ENCODE results near the gene IRAK1BP1. TPM values are rescaled to one million over a fixed set of nuclear protein-coding genes. Genes with fewer than 3 reads are reported as not detected.
A peak's percentile ranks its signal among the peaks of the same experiment; 100 is the strongest.

The IRAK1BP1 gene
- total and polyA plus RNA-seq, 9 of the 15 experiments (the other 6 are each of a cell fraction or from before 2014, with no cell fraction given), result 1.8 to 3.7 (median 2.1) TPM

- peak in 1 of 4 experiments; percentile 1 for DNase-seq (ENCODE audit: extremely low read depth in 1 of 4, low spot score in 3 of 4)
- no TSS peak for BruUV-seq (replicated peaks)
- no peak; the same call in 1 of the 3 replicates for ATAC-seq
- H3K4me1 ChIP-seq (replicated peaks in 1 of 2; ENCODE audit: control insufficient read depth in 2 of 2, insufficient read depth in 2 of 2, low read length in 2 of 2), result peaks cover 0 to 7% of the 10 kb centered on the region in 2 experiments; a peak in 1 of 5 replicates
- H3K9me3 ChIP-seq (replicated peaks; ENCODE audit: control insufficient read depth, insufficient read depth, low read depth, low read length), result no peaks in the 10 kb centered on the region
- 28% methylated on average over 40 of the region's 49 CpGs for WGBS (ENCODE audit: insufficient coverage, low coverage, missing lambda C conversion rate)
- H3K4me3 ChIP-seq, result no peak overlapping the region
- ChIA-PET POLR2A (no interaction called here), CTCF (ENCODE audit: low intra/inter-chr PET ratio) (no interaction called here)
- H3K27ac ChIP-seq (ENCODE audit: extremely low read depth, low read depth, low read length), result no peak overlapping the region
- H2AFZ ChIP-seq (ENCODE audit: low read depth, low read length), result no peak overlapping the region
- peaks cover 0 to 6% of the 10 kb centered on the region in 2 experiments; a peak in 1 of 5 replicates for H3K27me3 ChIP-seq (ENCODE audit: control insufficient read depth in 2 of 2, insufficient read depth in 2 of 2, low read length in 2 of 2)
- no peaks in the 10 kb centered on the region for H3K79me2 ChIP-seq (ENCODE audit: control insufficient read depth, insufficient read depth, low read length)
- H3K4me2 ChIP-seq (ENCODE audit: insufficient read depth, low read length), result no peak overlapping the region; the same call in 1 of the 2 replicates
- intact Hi-C loops (cut with micrococcal nuclease), result no loop called here
- H3K9ac ChIP-seq (ENCODE audit: insufficient read depth in 1 of 2, low read depth in 2 of 2, low read length in 2 of 2), result no peak overlapping the region
- in situ Hi-C loops (cut with MboI), result no loop called here
- no peaks in the 10 kb centered on the region for H3K36me3 ChIP-seq (ENCODE audit: control insufficient read depth, insufficient read depth, low read length)
- H4K20me1 ChIP-seq (replicated peaks; ENCODE audit: control insufficient read depth, insufficient read depth, low read length), result no peaks in the 10 kb centered on the region
- no peaks in the 10 kb centered on the region for H3K9me1 ChIP-seq (ENCODE audit: control insufficient read depth, insufficient read depth, low read length)
- no peak for FAIRE-seq
- TF ChIP-seq ZNF79 (CRISPR knock-in tag; IDR thresholded peaks at IDR 0.05; ENCODE audit: low read depth) (no peak), CHCHD3 (CRISPR knock-in tag; IDR thresholded peaks at IDR 0.05) (no peak), ZNF518B (CRISPR knock-in tag; IDR thresholded peaks at IDR 0.05) (no peak), ZMIZ1 (IDR thresholded peaks at IDR 0.05; ENCODE audit: low read depth in 2 of 2, low read length in 2 of 2) (no peak), STAT5B (CRISPR knock-in tag; IDR thresholded peaks at IDR 0.05) (no peak)
- TF ChIP-seq, protein P1, sequence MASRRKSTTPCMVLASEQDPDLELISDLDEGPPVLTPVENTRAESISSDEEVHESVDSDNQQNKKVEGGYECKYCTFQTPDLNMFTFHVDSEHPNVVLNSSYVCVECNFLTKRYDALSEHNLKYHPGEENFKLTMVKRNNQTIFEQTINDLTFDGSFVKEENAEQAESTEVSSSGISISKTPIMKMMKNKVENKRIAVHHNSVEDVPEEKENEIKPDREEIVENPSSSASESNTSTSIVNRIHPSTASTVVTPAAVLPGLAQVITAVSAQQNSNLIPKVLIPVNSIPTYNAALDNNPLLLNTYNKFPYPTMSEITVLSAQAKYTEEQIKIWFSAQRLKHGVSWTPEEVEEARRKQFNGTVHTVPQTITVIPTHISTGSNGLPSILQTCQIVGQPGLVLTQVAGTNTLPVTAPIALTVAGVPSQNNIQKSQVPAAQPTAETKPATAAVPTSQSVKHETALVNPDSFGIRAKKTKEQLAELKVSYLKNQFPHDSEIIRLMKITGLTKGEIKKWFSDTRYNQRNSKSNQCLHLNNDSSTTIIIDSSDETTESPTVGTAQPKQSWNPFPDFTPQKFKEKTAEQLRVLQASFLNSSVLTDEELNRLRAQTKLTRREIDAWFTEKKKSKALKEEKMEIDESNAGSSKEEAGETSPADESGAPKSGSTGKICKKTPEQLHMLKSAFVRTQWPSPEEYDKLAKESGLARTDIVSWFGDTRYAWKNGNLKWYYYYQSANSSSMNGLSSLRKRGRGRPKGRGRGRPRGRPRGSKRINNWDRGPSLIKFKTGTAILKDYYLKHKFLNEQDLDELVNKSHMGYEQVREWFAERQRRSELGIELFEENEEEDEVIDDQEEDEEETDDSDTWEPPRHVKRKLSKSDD (conservative IDR thresholded peaks at IDR 0.05; ENCODE audit: low read length), result no peak
- TF ChIP-seq, protein P2, sequence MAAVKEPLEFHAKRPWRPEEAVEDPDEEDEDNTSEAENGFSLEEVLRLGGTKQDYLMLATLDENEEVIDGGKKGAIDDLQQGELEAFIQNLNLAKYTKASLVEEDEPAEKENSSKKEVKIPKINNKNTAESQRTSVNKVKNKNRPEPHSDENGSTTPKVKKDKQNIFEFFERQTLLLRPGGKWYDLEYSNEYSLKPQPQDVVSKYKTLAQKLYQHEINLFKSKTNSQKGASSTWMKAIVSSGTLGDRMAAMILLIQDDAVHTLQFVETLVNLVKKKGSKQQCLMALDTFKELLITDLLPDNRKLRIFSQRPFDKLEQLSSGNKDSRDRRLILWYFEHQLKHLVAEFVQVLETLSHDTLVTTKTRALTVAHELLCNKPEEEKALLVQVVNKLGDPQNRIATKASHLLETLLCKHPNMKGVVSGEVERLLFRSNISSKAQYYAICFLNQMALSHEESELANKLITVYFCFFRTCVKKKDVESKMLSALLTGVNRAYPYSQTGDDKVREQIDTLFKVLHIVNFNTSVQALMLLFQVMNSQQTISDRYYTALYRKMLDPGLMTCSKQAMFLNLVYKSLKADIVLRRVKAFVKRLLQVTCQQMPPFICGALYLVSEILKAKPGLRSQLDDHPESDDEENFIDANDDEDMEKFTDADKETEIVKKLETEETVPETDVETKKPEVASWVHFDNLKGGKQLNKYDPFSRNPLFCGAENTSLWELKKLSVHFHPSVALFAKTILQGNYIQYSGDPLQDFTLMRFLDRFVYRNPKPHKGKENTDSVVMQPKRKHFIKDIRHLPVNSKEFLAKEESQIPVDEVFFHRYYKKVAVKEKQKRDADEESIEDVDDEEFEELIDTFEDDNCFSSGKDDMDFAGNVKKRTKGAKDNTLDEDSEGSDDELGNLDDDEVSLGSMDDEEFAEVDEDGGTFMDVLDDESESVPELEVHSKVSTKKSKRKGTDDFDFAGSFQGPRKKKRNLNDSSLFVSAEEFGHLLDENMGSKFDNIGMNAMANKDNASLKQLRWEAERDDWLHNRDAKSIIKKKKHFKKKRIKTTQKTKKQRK (IDR thresholded peaks at IDR 0.05; ENCODE audit: borderline replicate concordance, low read depth, low read length), result no peak
Observed at GRCh38 chr6:78910591-78911171, 43.3 kb downstream of the IRAK1BP1 start.

Data from K562 (cell line).